GM12891 (cell line): ENCODE data around the gene MYBPC2.

Experiments used
- PAX5 ChIP-seq: IDR thresholded peaks from 2 replicates; pipeline ENCODE4 v1.6.1; 2011; ENCODE audit warnings: low read length, moderate library complexity, mild to moderate bottlenecking; ENCODE audit not compliant: insufficient read depth, severe bottlenecking
- POLR2A ChIP-seq: IDR thresholded peaks from 2 replicates; pipeline ENCODE4 v1.6.1; 2011; ENCODE audit warnings: low read depth, low read length, control low read depth
- POLR2AphosphoS5 ChIP-seq: IDR thresholded peaks from 2 replicates; pipeline ENCODE4 v1.6.1; 2011; ENCODE audit warnings: low read depth, low read length, control low read depth

DNA sequence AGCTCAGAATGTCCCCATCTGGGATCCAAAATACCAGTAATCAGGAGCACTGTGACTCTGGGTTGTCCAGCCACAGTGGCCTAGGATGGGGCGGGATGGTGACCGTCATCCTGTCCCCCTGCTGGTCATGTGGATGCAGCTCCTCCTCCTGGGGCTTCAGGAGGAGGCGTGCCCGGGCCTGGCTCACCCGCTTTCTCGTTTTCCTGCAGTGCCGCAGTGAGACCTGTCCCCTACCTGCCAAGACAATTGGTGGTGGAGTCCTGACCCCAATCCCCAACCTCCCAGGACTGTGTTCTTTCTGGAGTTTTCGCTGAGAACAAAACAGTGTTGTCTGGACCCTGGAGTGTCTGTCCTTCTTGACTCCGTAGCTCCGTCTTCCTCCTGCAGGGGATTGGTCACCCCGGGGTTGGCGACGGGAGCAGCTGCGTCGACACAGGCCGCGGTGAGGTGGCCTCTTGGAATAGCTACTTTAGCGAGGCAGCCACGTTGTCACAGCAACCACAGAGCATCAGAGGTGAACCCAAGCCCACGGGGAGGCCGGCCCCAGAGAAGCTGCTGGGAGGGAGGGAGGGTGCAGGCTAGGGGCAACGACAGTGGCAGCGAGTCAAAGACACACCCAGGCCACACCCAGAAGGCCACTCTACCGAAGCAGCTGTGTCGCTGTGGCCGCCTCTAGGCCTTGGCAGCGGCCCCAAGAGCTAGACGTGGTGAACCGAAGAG is 33.5 kb downstream of the MYBPC2 start:
- no peak for TF ChIP-seq POLR2AphosphoS5
- no peak for TF ChIP-seq POLR2A
- no peak for TF ChIP-seq PAX5
